Skeletal muscle satellite cell (primary cell): ENCODE data around the gene CTXND1.

ENCODE experiments used
- H3K27me3 ChIP-seq: 2 replicates; pipeline ENCODE4 v1.7.0; 2013; ENCODE audit warnings: low read length; ENCODE audit not compliant: control insufficient read depth, insufficient read depth
- H3K36me3 ChIP-seq: 2 replicates; pipeline ENCODE4 v1.7.0; 2013; ENCODE audit warnings: mild to moderate bottlenecking, control low read depth, low read length; ENCODE audit not compliant: insufficient read depth
- H3K4me1 ChIP-seq: 2 replicates; pipeline ENCODE4 v1.7.0; 2013; ENCODE audit warnings: low read length; ENCODE audit not compliant: control insufficient read depth, insufficient read depth
- H3K4me2 ChIP-seq: 2 replicates; pipeline ENCODE4 v1.7.0; 2013; ENCODE audit warnings: mild to moderate bottlenecking, low read length
- H3K4me3 ChIP-seq: 2 replicates; pipeline ENCODE4 v1.7.0; 2013; ENCODE audit warnings: low read length
- H3K9ac ChIP-seq: 2 replicates; pipeline ENCODE4 v1.7.0; 2013; ENCODE audit warnings: mild to moderate bottlenecking, low read depth, low read length, moderate library complexity
- H3K9me3 ChIP-seq: replicated peaks from 2 replicates; pipeline ENCODE4 v1.7.0; 2013; ENCODE audit warnings: mild to moderate bottlenecking, control low read depth, low read length

The CTXND1 gene

GRCh38 chr15:80179025-80179759 lies 72.8 kb downstream of the CTXND1 start:
- H3K4me1 ChIP-seq = peaks cover 33% of the 10 kb centered on the region
- H3K9ac ChIP-seq = peak overlapping the region; percentile 16
- peak overlapping the region; percentile 68 for H3K4me2 ChIP-seq
- peak overlapping the region; percentile 24 for H3K4me3 ChIP-seq
- H3K27me3 ChIP-seq = no peaks in the 10 kb centered on the region
- peaks cover 38% of the 10 kb centered on the region for H3K36me3 ChIP-seq
- no peaks in the 10 kb centered on the region for H3K9me3 ChIP-seq

GRCh38 chr15:80177156-80177555 lies 74.9 kb downstream of the CTXND1 start:
- peaks cover 29% of the 10 kb centered on the region for H3K36me3 ChIP-seq
- H3K4me2 ChIP-seq = no peak overlapping the region
- H3K9me3 ChIP-seq = no peaks in the 10 kb centered on the region
- no peaks in the 10 kb centered on the region for H3K27me3 ChIP-seq
- H3K4me3 ChIP-seq = no peak overlapping the region
- H3K9ac ChIP-seq = no peak overlapping the region
- peaks cover 36% of the 10 kb centered on the region for H3K4me1 ChIP-seq

- no peaks in the 10 kb centered on the region for H3K27me3 ChIP-seq
- no peaks in the 10 kb centered on the region for H3K9me3 ChIP-seq
- no peak overlapping the region for H3K4me3 ChIP-seq
- peaks cover 36% of the 10 kb centered on the region for H3K4me1 ChIP-seq
- H3K36me3 ChIP-seq = peaks cover 29% of the 10 kb centered on the region
- H3K4me2 ChIP-seq = no peak overlapping the region
- H3K9ac ChIP-seq = no peak overlapping the region
Observed at GRCh38 chr15:80176443-80176842, 75.6 kb downstream of the CTXND1 start.

GRCh38 chr15:80175436-80175835 lies 76.6 kb downstream of the CTXND1 start:
- H3K4me3 ChIP-seq = no peak overlapping the region
- H3K36me3 ChIP-seq = peaks cover 22% of the 10 kb centered on the region
- peaks cover 36% of the 10 kb centered on the region for H3K4me1 ChIP-seq

GRCh38 chr15:80174017-80174746 lies 77.8 kb downstream of the CTXND1 start:
- H3K4me1 ChIP-seq = peaks cover 25% of the 10 kb centered on the region
- H3K9me3 ChIP-seq = no peaks in the 10 kb centered on the region
- no peaks in the 10 kb centered on the region for H3K27me3 ChIP-seq
- H3K4me2 ChIP-seq = peak overlapping the region; percentile 41
- H3K9ac ChIP-seq = peak overlapping the region; percentile 55
- peaks cover 17% of the 10 kb centered on the region for H3K36me3 ChIP-seq
- no peak overlapping the region for H3K4me3 ChIP-seq

More at GRCh38 chr15:80175436-80175835, 76.6 kb downstream of the CTXND1 start:
- Histone ChIP-seq H3K4me2 (no peak overlapping the region), H3K27me3 (no peaks in the 10 kb centered on the region), H3K9ac (no peak overlapping the region), H3K9me3 (no peaks in the 10 kb centered on the region)

GRCh38 chr15:80173022-80173759 lies 78.8 kb downstream of the CTXND1 start:
- peaks cover 17% of the 10 kb centered on the region for H3K36me3 ChIP-seq
- H3K4me2 ChIP-seq = no peak overlapping the region
- H3K9ac ChIP-seq = no peak overlapping the region
- no peaks in the 10 kb centered on the region for H3K27me3 ChIP-seq
- no peak overlapping the region for H3K4me3 ChIP-seq
- no peaks in the 10 kb centered on the region for H3K9me3 ChIP-seq
- H3K4me1 ChIP-seq = peaks cover 22% of the 10 kb centered on the region

GRCh38 chr15:80172401-80172800 lies 79.6 kb downstream of the CTXND1 start:
- Histone ChIP-seq H3K4me1 (peaks cover 22% of the 10 kb centered on the region), H3K27me3 (no peaks in the 10 kb centered on the region), H3K9me3 (no peaks in the 10 kb centered on the region), H3K36me3 (peaks cover 14% of the 10 kb centered on the region), H3K9ac (no peak overlapping the region), H3K4me3 (no peak overlapping the region), H3K4me2 (no peak overlapping the region)

GRCh38 chr15:80171787-80172186 lies 80.2 kb downstream of the CTXND1 start:
- Histone ChIP-seq H3K9ac (no peak overlapping the region), H3K4me3 (no peak overlapping the region), H3K27me3 (no peaks in the 10 kb centered on the region), H3K4me2 (no peak overlapping the region), H3K4me1 (peaks cover 22% of the 10 kb centered on the region), H3K36me3 (peaks cover 8% of the 10 kb centered on the region), H3K9me3 (no peaks in the 10 kb centered on the region)

GRCh38 chr15:80170596-80170995 lies 81.4 kb downstream of the CTXND1 start:
- Histone ChIP-seq H3K9ac (no peak overlapping the region), H3K4me3 (no peak overlapping the region), H3K36me3 (peaks cover 5% of the 10 kb centered on the region), H3K27me3 (no peaks in the 10 kb centered on the region), H3K4me1 (peaks cover 22% of the 10 kb centered on the region), H3K9me3 (no peaks in the 10 kb centered on the region), H3K4me2 (no peak overlapping the region)

- H3K9ac ChIP-seq = no peak overlapping the region
- H3K4me2 ChIP-seq = no peak overlapping the region
- no peak overlapping the region for H3K4me3 ChIP-seq
- H3K4me1 ChIP-seq = peaks cover 20% of the 10 kb centered on the region
- H3K36me3 ChIP-seq = peaks cover 2% of the 10 kb centered on the region
- no peaks in the 10 kb centered on the region for H3K9me3 ChIP-seq
- H3K27me3 ChIP-seq = no peaks in the 10 kb centered on the region
Observed at GRCh38 chr15:80169768-80170357, 82.2 kb downstream of the CTXND1 start.

GRCh38 chr15:80168421-80168820 lies 83.6 kb downstream of the CTXND1 start:
- H3K27me3 ChIP-seq = no peaks in the 10 kb centered on the region
- H3K4me2 ChIP-seq = no peak overlapping the region
- H3K9me3 ChIP-seq = no peaks in the 10 kb centered on the region
- peaks cover 7% of the 10 kb centered on the region for H3K4me1 ChIP-seq
- no peaks in the 10 kb centered on the region for H3K36me3 ChIP-seq
- no peak overlapping the region for H3K9ac ChIP-seq
- H3K4me3 ChIP-seq = no peak overlapping the region
